CMK (cell line): Measurements from ENCODE around the gene P2RY2.

Experiments
- DNase-seq: peaks from one replicate; pipeline ENCODE4 v3.0.0-alpha.2; 2010; ENCODE audit warnings: low read depth

Gene P2RY2

DNA sequence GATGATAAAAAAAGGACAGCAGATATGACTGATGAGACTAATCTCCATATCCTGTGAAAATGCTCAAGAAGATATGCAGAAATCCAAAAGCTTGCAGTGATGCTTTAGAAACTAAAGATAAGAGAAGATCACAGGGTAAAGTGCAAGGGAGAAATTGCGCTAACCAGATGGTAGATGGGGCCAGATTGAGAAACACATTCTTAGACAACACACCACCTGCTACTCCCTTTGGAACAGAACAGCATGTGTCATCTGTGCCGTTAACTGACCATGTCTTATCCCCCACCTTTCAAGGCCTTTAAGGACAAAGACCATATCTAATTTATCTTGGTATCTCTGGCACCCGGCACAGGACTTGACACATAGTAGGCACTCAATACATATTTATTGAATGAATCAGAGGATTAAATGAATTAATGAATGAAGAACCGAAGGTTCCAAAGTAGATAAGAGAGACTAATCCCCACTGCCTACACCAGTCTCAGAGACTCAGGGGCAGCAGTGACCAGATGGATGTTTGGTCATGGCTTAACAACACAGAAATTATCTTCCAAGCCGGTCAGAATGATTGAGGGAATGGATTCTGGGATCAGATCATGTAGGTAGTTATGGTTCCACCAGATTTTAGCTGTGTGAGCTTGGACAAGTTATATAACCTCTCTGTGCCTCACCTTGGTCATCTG, 12.3 kb upstream of the P2RY2 start:
- DNase-seq, result no peak

- DNase-seq, result no peak
These were observed 11.3 kb upstream of the P2RY2 start for GRCh38 chr11:73206801-73207200.

- DNase-seq, result no peak
These were observed 8.2 kb upstream of the P2RY2 start for GRCh38 chr11:73209892-73210291.

DNA sequence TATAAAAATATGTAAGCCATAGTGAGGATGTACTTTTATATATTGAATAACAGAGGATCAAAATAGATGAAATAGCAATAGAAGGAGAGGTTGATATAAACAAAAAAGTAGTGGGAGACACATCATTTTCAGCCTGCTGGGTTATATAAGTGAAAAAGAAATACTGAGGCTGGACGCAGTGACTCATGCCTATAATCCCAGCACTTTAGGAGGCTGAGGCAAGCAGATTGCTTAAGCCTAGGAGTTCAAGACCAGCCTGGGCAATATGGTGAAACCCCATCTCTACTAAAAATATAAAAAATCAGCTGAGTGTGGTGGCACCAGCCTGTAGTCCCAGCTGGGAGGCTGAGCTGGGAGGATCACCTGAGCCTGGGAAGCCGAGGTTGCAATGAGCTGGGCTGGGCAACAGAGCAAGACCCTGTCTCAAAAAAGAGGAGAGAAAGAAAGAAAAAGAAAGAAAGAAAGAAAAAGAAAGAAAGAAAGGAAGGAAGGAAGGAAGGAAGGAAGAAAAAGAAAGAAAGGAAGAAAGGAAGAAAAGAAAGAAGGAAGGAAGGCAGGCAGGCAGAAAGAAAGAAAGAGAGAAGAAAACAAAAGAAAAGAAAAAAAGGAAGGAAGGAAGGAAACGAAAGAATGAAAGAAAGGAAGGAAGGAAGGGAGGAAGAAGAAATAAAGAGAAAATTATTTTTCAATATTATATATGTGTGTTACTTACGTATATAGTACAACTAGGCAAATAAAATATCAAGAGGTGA, 7.0 kb upstream of the P2RY2 start:
- DNase-seq, result no peak

- DNase-seq, result no peak
These were observed 4.6 kb upstream of the P2RY2 start for GRCh38 chr11:73213196-73214143.

DNA sequence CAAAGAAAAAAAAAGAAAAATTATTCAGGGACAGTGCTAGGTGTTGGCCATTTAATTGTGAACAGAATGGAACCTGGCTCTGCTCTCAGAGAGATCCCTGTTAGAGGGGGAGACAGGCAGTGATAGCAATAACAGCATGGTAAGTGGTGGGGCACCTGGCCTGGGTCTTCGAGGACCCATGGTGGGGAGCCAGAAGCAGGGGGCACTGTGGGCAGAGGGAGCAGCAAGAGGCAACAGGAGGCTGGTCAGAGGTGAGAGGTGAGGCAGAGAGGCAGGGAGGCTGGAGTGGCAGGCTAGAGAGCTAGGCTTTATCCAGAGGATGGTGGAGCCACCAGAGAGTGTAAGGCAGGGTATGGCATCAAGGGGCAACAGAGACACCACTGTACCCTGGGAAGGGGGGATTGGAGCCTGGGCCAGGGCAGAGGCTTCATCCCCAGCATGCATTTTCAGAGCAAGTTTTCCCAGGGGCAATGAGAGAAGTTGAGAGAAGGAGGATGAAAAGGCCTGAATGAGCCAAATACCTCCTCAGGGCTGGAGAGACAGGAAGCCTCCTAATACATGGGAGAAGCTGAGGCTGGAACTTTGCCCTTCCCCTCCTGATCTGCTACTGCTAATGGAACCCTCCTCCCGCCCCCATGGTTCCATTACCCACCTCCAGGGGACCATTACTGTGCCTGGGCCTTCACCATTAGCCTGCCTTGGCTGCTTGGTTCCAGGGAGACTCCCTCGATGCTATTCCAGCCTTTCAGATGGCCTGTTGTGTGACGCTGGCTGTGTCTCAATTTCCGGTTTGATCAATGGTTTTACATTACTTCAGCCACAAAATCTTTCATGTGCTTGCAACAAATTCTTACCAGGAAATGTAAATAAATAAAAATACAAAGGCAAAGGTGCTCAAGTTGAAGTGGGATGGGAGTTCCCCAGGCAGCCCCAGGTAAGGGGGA, 2.6 kb upstream of the P2RY2 start:
- DNase-seq, result no peak

GRCh38 chr11:73216465-73216864, 1.6 kb upstream of the P2RY2 start:
- DNase-seq, result no peak

GRCh38 chr11:73217131-73217809, 811 bp upstream of the P2RY2 start:
- DNase-seq, result no peak

DNA sequence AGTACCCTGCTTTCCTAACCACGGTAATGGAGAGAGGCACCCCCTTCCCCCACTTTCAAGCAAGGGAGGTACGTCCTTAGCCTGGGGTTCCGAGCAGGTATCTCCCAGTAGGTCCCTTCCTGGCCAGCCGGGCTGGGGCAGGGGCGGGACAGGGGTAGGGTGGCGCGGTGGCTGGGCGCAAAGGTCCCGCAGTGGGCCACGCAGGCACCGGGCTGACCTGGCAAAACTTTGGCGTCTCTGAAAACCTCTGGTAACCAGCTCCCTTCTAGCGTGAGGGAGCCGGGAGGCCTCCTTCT, 323 bp upstream of the P2RY2 start:
- no peak for DNase-seq

GRCh38 chr11:73218830-73219215, 742 bp downstream of the P2RY2 start:
- DNase-seq, result no peak

GRCh38 chr11:73219396-73220285, 1.6 kb downstream of the P2RY2 start:
- no peak for DNase-seq

DNA sequence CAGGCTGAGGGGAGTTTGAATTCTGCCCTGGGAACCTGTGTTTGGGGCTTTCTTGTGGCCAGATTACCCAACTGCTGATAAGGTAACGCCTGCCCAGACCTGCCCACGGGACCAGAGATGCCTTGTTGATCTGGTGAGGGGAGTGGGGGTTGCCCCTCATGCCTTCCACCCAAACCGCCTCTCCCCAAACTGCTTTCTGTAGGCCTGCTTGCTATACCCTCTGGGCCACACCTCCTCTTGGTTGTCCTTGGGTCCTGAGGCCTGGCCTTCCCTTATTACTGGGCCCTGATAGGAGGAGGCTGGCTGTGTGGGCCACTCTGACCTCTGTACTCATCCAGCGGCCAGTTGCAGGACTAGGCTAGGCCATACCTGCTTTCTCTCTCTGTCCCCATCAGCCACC, 3.4 kb downstream of the P2RY2 start:
- DNase-seq, result no peak

- no peak for DNase-seq
These were observed 3.9 kb downstream of the P2RY2 start for GRCh38 chr11:73221996-73222395.

DNA sequence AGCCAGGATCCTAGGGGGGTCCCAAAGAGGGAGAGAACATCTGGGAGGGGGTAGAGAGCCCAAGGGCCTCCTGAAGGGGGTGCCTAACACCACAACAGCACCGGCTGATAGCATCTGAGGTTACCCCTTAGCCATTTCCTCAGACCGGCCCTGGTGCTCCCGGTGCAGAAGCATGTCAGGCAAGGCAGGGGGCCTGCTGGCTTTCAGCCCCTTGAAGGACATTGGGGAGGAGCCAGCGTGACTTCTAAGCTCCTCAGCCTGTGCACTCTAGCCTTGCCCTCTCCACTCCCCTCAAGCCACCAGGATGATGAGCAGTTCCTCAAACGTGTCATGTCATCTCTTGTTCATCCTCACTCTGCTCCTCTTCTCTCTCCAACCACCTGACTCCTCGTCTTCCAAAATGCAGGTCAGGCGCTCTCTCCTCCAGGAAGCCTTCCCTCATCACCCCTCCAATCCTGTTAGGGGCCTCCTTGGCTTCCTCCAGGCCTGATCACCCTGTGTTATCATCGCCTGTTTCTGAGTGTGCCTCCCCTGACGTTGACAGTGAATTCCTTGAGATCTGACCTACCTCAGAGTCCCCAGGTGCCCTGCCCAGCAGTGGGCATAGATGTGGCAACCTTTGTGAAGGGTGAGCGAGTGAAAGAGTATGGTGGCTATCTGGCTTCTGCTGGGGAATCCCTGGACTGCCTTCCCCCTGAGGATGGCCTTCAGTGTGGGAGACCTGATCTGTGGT, 6.1 kb downstream of the P2RY2 start:
- DNase-seq, result no peak

GRCh38 chr11:73225001-73225686, 7.1 kb downstream of the P2RY2 start:
- DNase-seq, result no peak

DNA sequence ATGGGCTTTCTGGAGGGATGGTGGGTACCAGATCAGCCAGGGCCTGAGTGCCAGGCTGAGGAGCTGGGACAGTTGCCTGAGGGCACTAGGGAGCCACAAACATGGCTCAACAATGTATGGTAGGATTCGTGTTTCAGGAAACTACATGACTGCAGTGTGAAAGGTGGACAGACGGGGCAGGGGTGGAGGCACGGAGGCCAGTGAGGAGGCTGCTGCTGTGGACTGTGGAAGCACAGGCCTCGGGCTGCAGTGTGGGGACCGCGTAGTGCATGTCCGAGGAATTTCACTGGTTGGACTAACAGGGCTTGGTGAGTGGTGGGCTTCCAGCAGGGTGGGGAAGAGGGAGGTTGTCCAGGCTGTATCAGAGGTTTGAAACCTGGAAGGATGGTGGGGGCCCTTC, 7.8 kb downstream of the P2RY2 start:
- DNase-seq, result no peak

- no peak for DNase-seq
These were observed 8.4 kb downstream of the P2RY2 start for GRCh38 chr11:73226297-73227006.

DNA sequence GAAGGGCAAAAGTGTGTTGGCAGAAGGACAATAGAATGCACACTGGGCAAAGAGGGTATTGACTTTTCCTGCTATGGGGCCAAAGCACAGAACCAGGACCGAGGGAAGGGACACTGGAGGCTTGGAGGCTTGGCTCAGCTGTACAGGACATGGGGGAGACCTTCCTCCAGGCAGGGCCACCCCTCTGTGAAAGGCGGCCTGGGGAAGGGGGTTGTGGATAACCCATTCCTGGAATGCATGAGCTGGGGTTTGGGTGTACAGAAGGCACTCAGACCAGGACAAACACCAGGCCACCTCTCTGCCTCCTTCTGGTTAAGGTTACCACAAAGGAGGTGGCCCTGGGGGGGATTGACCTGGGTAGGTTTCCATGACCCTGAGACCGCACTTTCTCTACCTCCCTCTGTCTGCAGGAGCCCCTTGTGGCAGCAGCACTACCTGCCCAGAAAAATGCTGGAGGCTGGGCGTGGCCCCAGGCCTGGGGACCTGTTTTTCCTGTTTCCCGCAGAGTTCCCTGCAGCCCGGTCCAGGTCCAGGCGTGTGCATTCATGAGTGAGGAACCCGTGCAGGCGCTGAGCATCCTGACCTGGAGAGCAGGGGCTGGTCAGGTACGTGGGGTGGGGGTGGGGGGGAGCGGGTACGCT, 9.6 kb downstream of the P2RY2 start:
- no peak for DNase-seq
